GM19468 (cell line): ENCODE data around the gene C11orf91.
"Not testable (repeated sequence)": the region's sequence is repeated elsewhere in the genome, so short reads cannot be mapped to it uniquely, and the experiment has no call there.

Experiments used
- ATAC-seq: cut with Tn5 transposase; IDR thresholded peaks from one replicate; pipeline ENCODE4 v1.9.1; 2021; ENCODE audit warnings: mild to moderate bottlenecking, moderate library complexity, moderate number of reproducible peaks; ENCODE audit not compliant: unreplicated experiment; ENCODE audit errors: extremely low read depth

C11orf91 gene

GRCh38 chr11:33674035-33674814 is 26.4 kb downstream of the C11orf91 start:
- ATAC-seq, result no peak

GRCh38 chr11:33672273-33672672 is 28.4 kb downstream of the C11orf91 start:
- no peak for ATAC-seq

- ATAC-seq, result no peak
These were observed 30.2 kb downstream of the C11orf91 start for GRCh38 chr11:33670250-33671011.

GRCh38 chr11:33669598-33670249 is 30.9 kb downstream of the C11orf91 start:
- ATAC-seq, result no peak

GRCh38 chr11:33668951-33669596 is 31.6 kb downstream of the C11orf91 start:
- no peak for ATAC-seq

- no peak for ATAC-seq
These were observed 32.2 kb downstream of the C11orf91 start for GRCh38 chr11:33668468-33668825.

GRCh38 chr11:33667819-33668467 is 32.7 kb downstream of the C11orf91 start:
- no peak for ATAC-seq

- no peak for ATAC-seq
These were observed 35.1 kb downstream of the C11orf91 start for GRCh38 chr11:33665350-33666106.

GRCh38 chr11:33664827-33665226 is 35.8 kb downstream of the C11orf91 start:
- no peak for ATAC-seq

- no peak for ATAC-seq
These were observed 36.5 kb downstream of the C11orf91 start for GRCh38 chr11:33664166-33664565.

GRCh38 chr11:33663121-33663520 is 37.5 kb downstream of the C11orf91 start:
- no peak for ATAC-seq

- not testable (repeated sequence) for ATAC-seq
These were observed 39.1 kb downstream of the C11orf91 start for GRCh38 chr11:33661526-33661925.

GRCh38 chr11:33660962-33661361 is 39.7 kb downstream of the C11orf91 start:
- ATAC-seq, result no peak

- no peak for ATAC-seq
These were observed 41.1 kb downstream of the C11orf91 start for GRCh38 chr11:33659370-33660139.

- no peak for ATAC-seq
These were observed 42.3 kb downstream of the C11orf91 start for GRCh38 chr11:33658195-33658900.

GRCh38 chr11:33657757-33658156 is 42.9 kb downstream of the C11orf91 start:
- no peak for ATAC-seq

GRCh38 chr11:33656768-33657167 is 43.9 kb downstream of the C11orf91 start:
- no peak for ATAC-seq
